ENCODE results near the gene FTCDNL1.

The FTCDNL1 gene

GRCh38 chr2:199778655-199779054, 72.3 kb downstream of the FTCDNL1 start:
- DNase-seq: no peak

- DNase-seq: no peak
These were observed 73.1 kb downstream of the FTCDNL1 start for GRCh38 chr2:199777916-199778315.

DNA sequence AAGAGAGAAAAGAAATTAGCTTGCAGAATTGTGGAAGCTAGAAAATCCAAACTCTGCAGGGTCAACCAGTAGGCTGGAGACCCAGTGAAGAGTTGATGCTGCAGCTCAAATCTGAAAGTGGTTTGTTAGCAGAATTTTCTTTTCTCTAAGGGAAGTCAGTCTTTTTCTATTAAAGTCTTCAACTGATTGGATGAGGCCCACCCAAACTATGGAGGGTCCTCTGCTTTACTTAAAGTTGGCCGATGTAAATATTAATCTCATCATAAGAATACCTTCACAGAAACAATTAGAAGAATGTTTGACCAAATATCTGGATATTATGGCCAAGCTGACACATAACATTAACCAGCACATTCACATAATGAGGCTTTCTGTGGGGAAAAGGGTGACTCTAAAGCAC, 73.7 kb downstream of the FTCDNL1 start:
- no peak for DNase-seq

DNA sequence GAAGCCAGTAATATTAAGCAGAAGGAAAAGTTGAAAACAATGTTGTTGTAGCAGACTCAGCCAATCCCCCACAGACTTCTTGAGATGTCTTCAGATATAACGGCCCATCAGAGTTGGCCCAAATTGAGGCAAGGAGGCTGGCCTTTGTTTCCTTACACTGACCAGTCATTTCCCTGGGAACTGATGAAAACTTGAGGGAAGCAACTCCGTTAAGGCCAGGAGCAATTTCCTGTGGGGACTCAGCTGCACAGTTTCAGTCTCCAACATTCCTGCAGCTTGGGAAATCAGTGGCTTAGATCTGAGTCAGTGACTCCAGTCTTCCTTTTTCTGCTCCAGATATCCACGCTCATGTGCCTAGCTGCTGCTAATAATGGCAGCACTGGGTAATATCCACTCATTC, 75.7 kb downstream of the FTCDNL1 start:
- no peak for DNase-seq

GRCh38 chr2:199772035-199772976, 78.7 kb downstream of the FTCDNL1 start:
- DNase-seq: no peak

DNA sequence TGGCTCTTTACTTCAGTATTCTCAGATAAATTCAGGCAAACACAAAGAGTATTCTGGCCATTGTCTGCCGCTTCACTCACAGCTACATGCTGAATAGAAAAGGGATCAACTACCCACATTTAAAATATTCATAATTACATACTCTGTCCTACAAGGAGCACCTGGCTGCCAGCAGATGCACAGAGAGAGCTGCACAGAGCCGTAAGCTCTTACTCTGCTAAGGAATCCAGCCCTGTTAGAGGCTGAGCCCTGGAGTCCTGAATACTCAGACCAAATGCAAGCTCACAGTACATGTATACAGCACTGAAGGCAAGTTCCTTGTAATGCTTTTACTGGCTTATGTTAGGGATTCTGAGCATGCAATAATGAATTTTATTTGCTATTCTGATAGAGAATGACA, 80.3 kb downstream of the FTCDNL1 start:
- DNase-seq: no peak

DNA sequence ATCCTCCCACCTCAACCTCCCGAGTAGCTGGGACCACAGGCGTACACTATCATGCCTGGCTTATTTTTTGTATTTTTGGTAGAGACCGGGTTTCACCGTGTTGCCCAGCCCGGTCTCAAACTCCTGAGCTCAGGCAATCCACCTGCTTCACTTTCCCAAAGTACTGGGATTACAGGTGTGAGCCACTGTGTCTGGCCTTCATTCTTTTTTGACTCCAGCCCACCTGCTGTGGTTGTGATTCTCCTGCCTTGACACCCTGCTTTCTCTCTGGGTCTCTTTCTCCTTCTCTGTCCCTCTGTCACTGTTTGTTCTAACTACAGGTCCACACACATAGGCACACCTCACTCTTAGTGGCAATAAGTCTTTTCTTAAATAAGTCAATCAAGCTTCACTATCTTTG, 85.3 kb downstream of the FTCDNL1 start:
- no peak for DNase-seq

GRCh38 chr2:199764273-199764800, 86.7 kb downstream of the FTCDNL1 start:
- no peak for DNase-seq

DNA sequence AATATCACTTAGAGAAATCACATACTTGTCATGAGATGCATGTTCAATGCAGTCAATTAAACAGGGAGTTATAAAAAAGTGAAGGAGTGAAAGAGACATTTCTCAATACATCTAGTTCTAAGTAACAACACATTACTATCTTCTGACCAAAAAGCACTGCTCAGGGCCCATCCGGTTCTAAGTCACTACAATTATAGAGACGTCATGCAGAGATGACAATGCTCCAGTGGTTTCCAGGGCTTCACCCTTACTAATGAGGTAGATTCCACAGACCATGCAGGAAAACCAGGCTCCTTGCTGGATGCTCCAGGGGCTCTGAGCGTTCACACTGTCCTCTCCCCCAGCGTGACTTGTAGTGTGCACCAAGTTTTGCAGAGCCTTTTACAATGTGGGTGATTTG, 88.0 kb downstream of the FTCDNL1 start:
- no peak for DNase-seq

DNA sequence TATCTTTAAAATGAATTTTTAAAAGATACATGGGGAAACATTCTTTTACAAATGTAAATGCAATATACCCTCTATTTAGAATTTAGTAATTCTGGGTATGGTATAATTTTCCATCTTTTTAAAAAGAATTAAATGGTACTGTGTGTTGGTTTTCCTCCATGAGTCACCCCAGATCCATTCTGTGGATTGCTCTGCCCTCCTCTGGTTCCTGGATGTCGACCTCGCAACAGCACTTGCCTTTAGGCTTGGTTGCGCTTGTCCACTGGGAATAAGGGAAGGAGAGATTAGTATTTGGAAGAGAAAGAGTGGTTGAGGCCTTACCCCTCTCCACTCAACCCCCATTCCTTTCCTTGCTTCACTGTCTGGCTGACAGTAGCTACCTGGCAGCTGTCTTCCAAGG, 90.4 kb downstream of the FTCDNL1 start:
- no peak for DNase-seq

DNA sequence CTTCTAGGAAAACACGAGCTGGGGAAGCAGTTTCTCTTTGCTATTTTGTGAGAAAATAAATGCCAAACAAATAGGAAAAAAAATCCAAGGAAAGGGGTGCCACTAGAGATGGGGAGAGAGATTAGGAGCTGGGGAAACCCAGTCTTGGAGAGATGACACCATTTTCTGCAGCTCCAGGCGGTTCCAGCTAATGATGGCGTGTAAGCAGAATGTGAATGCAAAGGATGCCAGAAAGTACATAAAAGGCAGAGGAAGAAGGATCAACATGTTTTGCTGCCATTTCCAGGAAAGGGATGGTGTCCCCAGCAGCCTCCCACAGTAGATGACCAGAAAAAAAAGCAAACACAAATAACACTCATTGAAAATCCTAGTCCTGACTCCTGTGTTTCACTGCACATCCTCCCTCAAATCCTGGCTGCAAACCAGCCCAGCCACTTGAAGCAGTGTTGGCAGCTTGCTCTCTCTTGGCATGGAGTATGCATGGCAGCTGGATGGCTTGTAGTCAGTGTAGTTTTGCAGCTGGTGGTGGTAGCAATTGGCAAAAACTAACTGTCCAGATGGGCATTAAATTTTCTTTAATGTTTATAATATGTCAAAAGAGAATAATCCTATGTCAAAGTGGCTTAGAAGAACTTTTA, 93.6 kb downstream of the FTCDNL1 start:
- DNase-seq: peak; percentile 76

DNA sequence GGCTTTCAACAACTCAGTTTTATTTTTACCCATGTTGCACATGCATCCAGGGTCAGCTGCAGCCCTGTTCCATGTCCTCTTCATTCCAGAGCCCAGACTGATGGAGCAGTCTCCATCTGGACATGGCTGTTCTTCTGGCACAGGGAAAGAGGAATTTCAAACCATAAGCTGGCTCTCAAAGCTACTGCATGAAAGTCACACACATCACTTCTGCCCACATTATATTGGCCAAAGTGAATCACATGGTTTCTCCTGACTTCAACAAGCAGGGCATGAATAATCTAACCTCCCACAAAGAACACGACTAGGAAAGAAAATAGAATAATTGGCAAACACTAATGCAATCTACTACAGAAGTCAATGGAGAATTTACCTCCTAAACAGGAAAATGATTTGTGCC, 94.2 kb downstream of the FTCDNL1 start:
- DNase-seq: no peak

- no peak for DNase-seq
These were observed 94.8 kb downstream of the FTCDNL1 start for GRCh38 chr2:199756211-199756610.

DNA sequence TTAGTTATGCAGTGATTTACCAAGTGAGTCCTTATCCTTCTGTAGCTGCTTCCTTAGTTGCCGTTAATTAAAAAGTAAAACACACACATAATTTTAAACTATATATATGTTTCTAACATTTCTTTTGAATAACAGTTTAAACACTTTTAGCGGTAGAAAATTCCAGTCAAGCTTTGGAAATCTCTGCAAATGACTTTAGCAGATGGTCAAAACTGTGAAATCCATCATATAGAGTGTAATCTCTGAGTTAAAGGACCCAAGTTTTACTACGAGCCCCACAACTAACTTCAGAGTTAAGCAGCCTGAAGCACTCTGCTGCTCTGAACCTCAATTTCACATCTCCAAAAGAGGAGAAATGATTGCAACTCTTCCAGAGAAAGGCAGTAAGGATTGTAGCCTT, 96.2 kb downstream of the FTCDNL1 start:
- DNase-seq: no peak

DNA sequence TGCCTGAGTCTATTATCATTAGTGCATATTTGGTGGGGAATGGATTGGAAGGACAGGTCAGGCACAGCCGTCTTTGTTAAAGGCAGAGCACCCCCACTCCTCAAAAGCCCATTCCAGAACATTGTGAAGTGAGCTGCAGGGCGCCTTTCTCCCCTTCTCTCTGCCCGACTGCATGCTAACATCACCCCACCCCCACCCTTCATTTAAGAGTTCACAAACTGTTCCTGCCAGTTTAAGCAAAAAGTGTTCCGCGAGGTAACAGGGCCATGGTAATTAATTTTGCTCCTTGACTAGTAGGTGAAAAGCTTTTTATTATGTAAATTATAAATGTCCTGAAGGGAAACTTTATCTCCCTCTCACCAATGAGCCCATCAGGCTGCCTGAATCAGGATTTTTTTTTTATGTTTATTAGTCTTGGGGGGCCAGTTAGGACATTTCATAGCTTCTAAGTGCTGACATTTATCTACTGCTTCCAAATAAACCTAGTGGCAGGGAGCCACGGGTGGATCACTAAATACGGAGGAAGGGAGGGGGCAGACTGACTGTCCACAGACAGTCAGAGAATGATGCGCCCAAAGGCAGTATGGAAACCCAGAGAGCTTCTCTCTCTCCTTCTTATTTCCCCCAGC, 99.4 kb downstream of the FTCDNL1 start:
- no peak for DNase-seq

DNA sequence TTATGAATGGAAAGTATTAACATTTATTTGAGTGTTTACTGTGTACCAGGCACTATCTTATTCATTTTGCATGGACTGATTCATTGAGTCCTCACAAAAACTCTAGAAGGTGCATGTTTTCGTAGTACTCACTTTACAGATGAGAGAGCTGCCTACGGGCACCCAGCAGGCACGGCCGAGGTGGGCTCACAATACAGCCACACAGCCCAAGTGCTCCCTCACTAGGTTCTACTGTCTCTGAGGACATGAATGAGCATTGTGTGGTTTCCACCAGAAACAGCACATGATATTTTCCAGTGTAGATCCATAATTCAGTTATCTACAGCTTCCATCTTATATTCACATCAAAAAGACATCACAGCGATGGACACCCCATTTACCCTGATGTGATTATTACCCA, 101.4 kb downstream of the FTCDNL1 start:
- no peak for DNase-seq

DNA sequence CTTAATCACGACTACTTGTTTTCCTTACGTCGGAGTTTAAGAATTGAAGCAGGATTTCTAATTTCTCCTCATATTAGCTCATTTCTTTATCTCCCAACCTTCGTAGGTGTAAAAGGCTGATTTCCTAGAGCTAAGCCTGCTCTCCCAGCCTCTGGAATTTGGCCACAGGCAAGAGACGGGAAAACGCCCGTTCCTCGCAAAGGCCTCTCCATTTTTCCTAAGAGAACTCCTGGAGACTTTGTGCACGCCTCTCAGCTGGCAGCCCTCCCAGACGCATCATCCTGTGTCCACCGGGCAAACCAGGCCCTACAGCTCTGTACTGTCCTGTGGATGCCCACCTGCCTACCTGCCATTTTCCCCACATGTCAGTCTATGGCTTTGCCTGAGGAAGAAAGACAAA, 106.3 kb downstream of the FTCDNL1 start:
- DNase-seq: no peak

DNA sequence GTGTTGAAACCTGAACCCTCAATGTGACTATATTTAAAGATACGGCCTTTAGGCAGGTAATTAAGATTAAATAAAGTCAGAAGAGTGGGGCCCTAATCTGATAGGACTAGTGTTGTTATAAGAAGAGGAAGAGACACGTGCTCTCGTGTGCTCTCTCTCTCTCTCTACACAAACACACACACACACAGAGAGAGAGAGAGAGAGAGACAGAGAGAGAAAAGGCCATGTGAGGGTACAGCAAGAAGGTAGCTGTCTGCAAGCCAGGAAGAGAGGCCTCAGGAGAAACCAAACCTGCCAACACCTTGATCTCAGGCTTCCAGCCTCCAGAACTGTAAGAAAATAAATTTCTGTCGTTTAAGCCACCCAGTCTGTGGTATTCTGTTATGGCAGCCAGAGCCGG, 106.7 kb downstream of the FTCDNL1 start:
- no peak for DNase-seq

DNA sequence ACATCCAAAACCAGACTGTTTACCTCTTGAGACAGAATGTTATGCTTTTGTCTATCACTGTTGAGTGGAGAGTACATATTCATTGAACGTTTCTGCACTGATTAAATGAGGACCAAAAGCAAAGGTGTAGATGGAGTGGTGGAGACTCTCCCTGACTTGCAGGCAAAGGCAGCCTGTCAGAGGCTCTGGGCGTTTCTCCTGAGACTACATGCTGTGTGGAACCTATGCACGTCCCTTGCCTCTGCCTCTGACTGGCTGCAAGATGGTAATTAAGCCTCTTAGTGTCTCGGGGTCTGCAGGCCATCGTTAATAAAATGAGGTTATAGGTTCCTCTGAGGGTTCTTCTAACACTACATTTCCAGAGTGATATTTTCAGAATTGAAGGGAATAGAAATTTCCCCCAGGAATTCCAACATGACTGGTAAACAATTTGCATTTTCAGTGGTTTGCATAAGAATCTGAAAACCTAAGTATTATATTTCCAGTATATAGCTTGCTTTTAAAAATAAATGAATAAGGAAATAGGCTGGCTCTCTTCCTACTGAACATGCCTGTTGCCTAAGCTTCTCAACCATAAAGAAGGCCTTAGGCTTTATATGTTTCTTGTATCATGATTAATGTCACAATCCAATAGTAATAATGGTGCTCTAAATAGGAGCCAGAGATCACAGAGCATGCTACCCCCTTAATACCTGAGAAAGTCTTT, 107.4 kb downstream of the FTCDNL1 start:
- DNase-seq: no peak

DNA sequence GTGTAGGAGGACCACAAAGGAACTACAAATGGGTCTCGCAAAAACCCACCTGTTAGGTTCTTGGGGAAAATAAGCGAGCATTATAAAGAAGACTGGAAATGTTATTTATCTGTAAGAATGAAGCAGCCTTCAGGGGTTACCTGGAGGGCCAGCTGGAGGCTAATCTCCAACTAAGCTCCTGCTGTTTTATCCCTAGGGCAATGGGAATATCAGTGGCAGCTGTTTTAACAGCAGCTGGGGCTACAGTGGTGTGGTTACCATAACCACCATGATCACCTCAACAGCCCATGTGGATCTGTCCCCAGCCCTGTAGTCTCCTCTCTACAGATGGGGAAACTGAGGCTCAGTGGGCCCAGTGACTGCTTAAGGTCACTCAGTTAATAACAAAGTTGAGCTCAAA, 108.1 kb downstream of the FTCDNL1 start:
- DNase-seq: no peak

DNA sequence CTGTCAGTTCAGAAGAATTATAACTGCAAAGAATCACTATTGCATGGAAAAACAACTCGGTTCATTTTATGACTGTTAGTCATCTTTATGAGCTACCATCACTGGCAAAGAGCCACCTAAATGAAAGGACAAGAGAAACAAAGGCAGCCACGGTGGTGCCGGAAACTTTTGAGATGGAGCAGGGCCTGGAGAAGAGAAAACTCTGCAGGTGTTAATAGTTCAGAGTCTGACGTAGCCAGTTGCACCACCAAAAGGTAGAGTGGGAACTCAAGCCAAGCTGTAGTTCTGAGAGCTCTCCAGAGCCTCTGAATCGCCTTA, 110.9 kb downstream of the FTCDNL1 start:
- no peak for DNase-seq

DNA sequence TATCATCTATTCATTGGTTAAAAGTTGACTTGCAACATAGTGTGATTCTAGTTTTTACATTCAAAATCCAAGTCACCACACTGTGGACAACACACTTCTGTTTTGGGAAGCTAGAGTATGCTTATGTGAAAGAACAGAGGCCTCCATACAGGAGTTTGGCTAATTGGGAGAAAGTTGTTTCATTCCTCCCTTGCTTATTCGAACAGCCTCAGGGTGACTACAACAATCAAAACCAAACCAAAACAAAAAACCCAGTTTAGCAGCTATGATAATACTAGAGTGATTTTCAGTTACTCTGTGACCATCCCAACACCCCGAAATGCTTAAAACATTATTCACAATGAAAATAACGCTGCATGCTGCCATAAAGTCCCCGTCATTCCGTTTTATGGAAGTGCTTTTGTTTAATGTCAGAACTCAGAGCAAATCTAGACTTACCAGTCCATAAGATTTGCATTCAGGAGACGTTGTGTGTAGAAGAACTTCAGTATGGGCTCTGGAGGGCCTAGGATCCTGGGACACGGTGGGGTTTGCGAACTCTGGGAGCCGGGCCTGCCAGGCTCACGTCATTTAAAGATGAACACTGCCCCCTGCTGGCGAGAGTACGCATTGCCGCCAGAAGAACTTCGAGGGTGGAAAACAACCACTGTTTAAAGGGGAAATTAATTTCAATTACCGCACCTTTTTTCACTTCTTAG, 111.4 kb downstream of the FTCDNL1 start:
- DNase-seq: peak; percentile 20
